22Rv1 (cell line): ENCODE data around the gene CCDC73.

Experiments used
- ZFX ChIP-seq: fragments of 450-650 bp; IDR thresholded peaks from 2 replicates; pipeline ENCODE4 v1.6.1; 2017; ENCODE audit warnings: antibody characterized with exemption, borderline replicate concordance
- TF ChIP-seq, protein P1 (sequence below): fragments of 450-650 bp; IDR thresholded peaks from 2 replicates; pipeline ENCODE4 v1.5.1; 2017; ENCODE audit warnings: mild to moderate bottlenecking

- TF ChIP-seq, protein P1, sequence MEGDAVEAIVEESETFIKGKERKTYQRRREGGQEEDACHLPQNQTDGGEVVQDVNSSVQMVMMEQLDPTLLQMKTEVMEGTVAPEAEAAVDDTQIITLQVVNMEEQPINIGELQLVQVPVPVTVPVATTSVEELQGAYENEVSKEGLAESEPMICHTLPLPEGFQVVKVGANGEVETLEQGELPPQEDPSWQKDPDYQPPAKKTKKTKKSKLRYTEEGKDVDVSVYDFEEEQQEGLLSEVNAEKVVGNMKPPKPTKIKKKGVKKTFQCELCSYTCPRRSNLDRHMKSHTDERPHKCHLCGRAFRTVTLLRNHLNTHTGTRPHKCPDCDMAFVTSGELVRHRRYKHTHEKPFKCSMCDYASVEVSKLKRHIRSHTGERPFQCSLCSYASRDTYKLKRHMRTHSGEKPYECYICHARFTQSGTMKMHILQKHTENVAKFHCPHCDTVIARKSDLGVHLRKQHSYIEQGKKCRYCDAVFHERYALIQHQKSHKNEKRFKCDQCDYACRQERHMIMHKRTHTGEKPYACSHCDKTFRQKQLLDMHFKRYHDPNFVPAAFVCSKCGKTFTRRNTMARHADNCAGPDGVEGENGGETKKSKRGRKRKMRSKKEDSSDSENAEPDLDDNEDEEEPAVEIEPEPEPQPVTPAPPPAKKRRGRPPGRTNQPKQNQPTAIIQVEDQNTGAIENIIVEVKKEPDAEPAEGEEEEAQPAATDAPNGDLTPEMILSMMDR, result no peak
- TF ChIP-seq ZFX, result no peak
These were observed 31.7 kb upstream of the CCDC73 start for GRCh38 chr11:32826113-32826512.
